ENCODE data around the gene RNASE13. TPM values are rescaled to one million over a fixed set of nuclear protein-coding genes. Genes with fewer than 3 reads are reported as not detected.

Gene RNASE13
- total and polyA plus RNA-seq, 2 of the 4 experiments (the other 2 are of a cell fraction) = not detected

DNA sequence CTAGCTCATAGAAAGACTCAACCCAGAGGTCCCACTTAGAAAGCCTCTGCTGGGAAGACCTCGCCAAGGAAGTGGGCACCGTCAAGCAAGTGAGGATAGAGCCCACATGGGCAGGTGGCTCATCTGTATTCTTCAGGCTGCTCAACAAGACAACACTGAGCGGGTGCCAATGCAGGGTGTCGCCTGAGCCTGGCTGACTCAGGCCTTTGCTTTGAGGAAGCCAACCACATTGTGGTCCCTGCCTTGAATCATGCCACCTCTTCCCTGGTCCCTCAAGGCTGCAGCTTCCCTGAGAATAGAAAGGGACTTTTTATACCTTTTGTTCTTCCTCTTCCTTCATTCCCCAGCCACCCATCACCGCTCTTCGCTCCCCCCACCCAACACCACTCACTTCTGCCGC is 2.1 kb upstream of the RNASE13 start:
- H3K27ac ChIP-seq (ENCODE audit: insufficient read depth, low read length) = no peak overlapping the region
- WGBS, 2 experiments (ENCODE audit: extremely low coverage in 2 of 2, insufficient read length in 1 of 2) = 88 to 100% methylated on average over 2 to 3 of the region's 7 CpGs
- H3K4me1 ChIP-seq (ENCODE audit: control insufficient read depth, insufficient read depth, low read length) = peaks cover 2% of the 10 kb centered on the region; the same call in 1 of the 2 replicates
- DNase-seq = no peak
- no peak overlapping the region for H2AK9ac ChIP-seq (replicated peaks; ENCODE audit: low read depth, low read length, poor library complexity)
- in situ Hi-C loops (cut with MboI; ENCODE audit: low sequenced_read_pairs) (no loop called here), dilution Hi-C loops (cut with HindIII; ENCODE audit: low sequenced_read_pairs, unreplicated experiment) (no loop called here), intact Hi-C loops (cut with micrococcal nuclease) (no loop called here)
- no peak overlapping the region for H4K5ac ChIP-seq (ENCODE audit: low read depth, low read length)
- H2AK5ac ChIP-seq (ENCODE audit: low read depth, low read length) = no peak overlapping the region
- no peaks in the 10 kb centered on the region for H4K20me1 ChIP-seq (ENCODE audit: insufficient read depth, low read length)
- H4K8ac ChIP-seq (ENCODE audit: low read depth in 2 of 2, low read length in 2 of 2) = no peak overlapping the region
- ATAC-seq (ENCODE audit: low read depth) = no peak
- CTCF ChIA-PET = interaction anchor here (1.0 to 1.1 kb wide), 2 partner anchors 22 kb away, joined by 3 read pairs; no protein-coding TSS in a partner anchor
- no peak overlapping the region for H3K14ac ChIP-seq (replicated peaks; ENCODE audit: low read depth, low read length)
- H3K36me3 ChIP-seq (ENCODE audit: control insufficient read depth, insufficient read depth, low read length) = no peaks in the 10 kb centered on the region
- no peak overlapping the region for H3K56ac ChIP-seq (ENCODE audit: extremely low read depth, insufficient read depth, low read length)
- no peak overlapping the region for H2BK15ac ChIP-seq (ENCODE audit: low read depth, low read length)
- H3K4me3 ChIP-seq (ENCODE audit: insufficient read depth, low read depth, low read length) = no peak overlapping the region
- BruUV-seq (replicated peaks) = no TSS peak
- no peaks in the 10 kb centered on the region for H3K9me3 ChIP-seq (ENCODE audit: control insufficient read depth, insufficient read depth, low read length)
- no peak overlapping the region for H3K4ac ChIP-seq (ENCODE audit: low read depth, low read length)
- no peak overlapping the region for H2BK120ac ChIP-seq (ENCODE audit: low read depth, low read length)
- H3K4me2 ChIP-seq (ENCODE audit: low read depth, low read length) = no peak overlapping the region
- H2BK20ac ChIP-seq (ENCODE audit: low read depth, low read length) = no peak overlapping the region
- no peak overlapping the region for H2BK5ac ChIP-seq (ENCODE audit: low read depth, low read length, poor library complexity, severe bottlenecking)
- H3K27me3 ChIP-seq (ENCODE audit: control insufficient read depth, insufficient read depth, low read length) = peaks cover 44% of the 10 kb centered on the region
- POLR2A ChIA-PET (ENCODE audit: unreplicated experiment) = no interaction called here
- no peak overlapping the region for H2AFZ ChIP-seq (replicated peaks; ENCODE audit: low read length, poor library complexity)
- H3K9ac ChIP-seq (ENCODE audit: low read depth, low read length) = no peak overlapping the region
- no peak overlapping the region for H4K91ac ChIP-seq (ENCODE audit: insufficient read depth, low read depth, low read length)
- TF ChIP-seq CTCF (conservative IDR thresholded peaks at IDR 0.05; ENCODE audit: low read depth, low read length) (no peak), RFX5 (IDR thresholded peaks at IDR 0.05; ENCODE audit: low read depth, low read length) (no peak), BHLHE40 (IDR thresholded peaks at IDR 0.05; ENCODE audit: low read depth, low read length) (no peak), CHD1 (IDR thresholded peaks at IDR 0.05; ENCODE audit: low read depth, low read length) (no peak), MAZ (IDR thresholded peaks at IDR 0.05; ENCODE audit: borderline replicate concordance, low read depth, low read length) (no peak), MAFK (IDR thresholded peaks at IDR 0.05; ENCODE audit: low read depth, low read length) (no peak), POLR2A (IDR thresholded peaks at IDR 0.05; ENCODE audit: low read depth, low read length) (no peak), USF2 (IDR thresholded peaks at IDR 0.05; ENCODE audit: low read depth, low read length) (no peak), NFE2L2 (IDR thresholded peaks at IDR 0.05; ENCODE audit: low read depth, low read length) (no peak), ELK1 (IDR thresholded peaks at IDR 0.05; ENCODE audit: borderline replicate concordance, low read depth, low read length) (no peak)
- H3K18ac ChIP-seq (ENCODE audit: low read depth, low read length) = no peak overlapping the region
- no peaks in the 10 kb centered on the region for H3K79me1 ChIP-seq (ENCODE audit: low read depth in 1 of 2, low read length in 2 of 2)
- no peak overlapping the region for H3K23ac ChIP-seq (ENCODE audit: low read depth, low read length)
- no peaks in the 10 kb centered on the region for H3K9me1 ChIP-seq (ENCODE audit: insufficient read depth, low read length)

Measured in IMR-90 (cell line).